ENCODE measurements around the gene REXO1.

- TF ChIP-seq EZH2 (IDR thresholded peaks at IDR 0.05; ENCODE audit: low read depth, low read length, severe bottlenecking), result no peak
- no peak for TF ChIP-seq JUND (IDR thresholded peaks at IDR 0.05; ENCODE audit: low read length)
- TF ChIP-seq, protein P1, sequence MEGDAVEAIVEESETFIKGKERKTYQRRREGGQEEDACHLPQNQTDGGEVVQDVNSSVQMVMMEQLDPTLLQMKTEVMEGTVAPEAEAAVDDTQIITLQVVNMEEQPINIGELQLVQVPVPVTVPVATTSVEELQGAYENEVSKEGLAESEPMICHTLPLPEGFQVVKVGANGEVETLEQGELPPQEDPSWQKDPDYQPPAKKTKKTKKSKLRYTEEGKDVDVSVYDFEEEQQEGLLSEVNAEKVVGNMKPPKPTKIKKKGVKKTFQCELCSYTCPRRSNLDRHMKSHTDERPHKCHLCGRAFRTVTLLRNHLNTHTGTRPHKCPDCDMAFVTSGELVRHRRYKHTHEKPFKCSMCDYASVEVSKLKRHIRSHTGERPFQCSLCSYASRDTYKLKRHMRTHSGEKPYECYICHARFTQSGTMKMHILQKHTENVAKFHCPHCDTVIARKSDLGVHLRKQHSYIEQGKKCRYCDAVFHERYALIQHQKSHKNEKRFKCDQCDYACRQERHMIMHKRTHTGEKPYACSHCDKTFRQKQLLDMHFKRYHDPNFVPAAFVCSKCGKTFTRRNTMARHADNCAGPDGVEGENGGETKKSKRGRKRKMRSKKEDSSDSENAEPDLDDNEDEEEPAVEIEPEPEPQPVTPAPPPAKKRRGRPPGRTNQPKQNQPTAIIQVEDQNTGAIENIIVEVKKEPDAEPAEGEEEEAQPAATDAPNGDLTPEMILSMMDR (IDR thresholded peaks at IDR 0.05; ENCODE audit: control extremely low read depth in 1 of 3, insufficient read depth in 1 of 3, low read depth in 1 of 3, low read length in 3 of 3), result no peak
- no peak for TF ChIP-seq CEBPB (IDR thresholded peaks at IDR 0.05; ENCODE audit: low read depth, low read length)
- no peak for TF ChIP-seq SIN3A (conservative IDR thresholded peaks at IDR 0.05 in 1 of 2, IDR thresholded peaks at IDR 0.05 in 1 of 2; ENCODE audit: low read depth in 1 of 2, low read length in 2 of 2)
These were observed 35.5 kb upstream of the REXO1 start for GRCh38 chr19:1883784-1884183.

Data from H1 (cell line).